ENCODE data around the gene SNX20. TPM values are rescaled to one million over a fixed set of nuclear protein-coding genes. Genes with fewer than 3 reads are reported as not detected.

The SNX20 gene
- total and polyA plus RNA-seq, 2 donors (not counting 3 experiments of a cell fraction or from before 2014, with no cell fraction given): not detected

GRCh38 chr16:50679676-50680555 is 1.2 kb downstream of the SNX20 start:
- no peaks in the 10 kb centered on the region for H3K4me1 ChIP-seq (ENCODE audit: control insufficient read depth, extremely low read depth, insufficient read depth, low read length)
- ChIA-PET POLR2A (no interaction called here), CTCF (interaction anchor here (1.1 to 3.0 kb wide), 2 partner anchors 8 to 15 kb away, joined by 3 to 20 read pairs; no protein-coding TSS in a partner anchor)
- no peak overlapping the region for H3K9ac ChIP-seq (replicated peaks; ENCODE audit: extremely low read depth, insufficient read depth, low read length)
- intact Hi-C loops (cut with micrococcal nuclease) (no loop called here), dilution Hi-C loops (cut with MboI; ENCODE audit: extremely low pct_ligation_motif_present, low sequenced_read_pairs) (no loop called here)
- H3K9me3 ChIP-seq (replicated peaks; ENCODE audit: control insufficient read depth, insufficient read depth, low read length): no peaks in the 10 kb centered on the region
- H3K4me3 ChIP-seq (replicated peaks in 1 of 3; ENCODE audit: insufficient read depth in 1 of 3, low read depth in 1 of 3, low read length in 3 of 3): no peak overlapping the region
- H3K4me2 ChIP-seq (ENCODE audit: insufficient read depth, low read length): no peak overlapping the region
- FAIRE-seq (no peak), DNase-seq (ENCODE audit: low read depth, low spot score) (no peak)
- no peak overlapping the region for H3K27ac ChIP-seq (ENCODE audit: insufficient read depth, low read depth, low read length)
- BruUV-seq (replicated peaks): no TSS peak
- H3K36me3 ChIP-seq (ENCODE audit: control insufficient read depth in 2 of 2, extremely low read depth in 1 of 2, insufficient read depth in 2 of 2, low read length in 2 of 2): no peaks in the 10 kb centered on the region
- no peaks in the 10 kb centered on the region for H3K27me3 ChIP-seq (ENCODE audit: control insufficient read depth in 2 of 2, insufficient read depth in 2 of 2, low read length in 2 of 2)
- no peak overlapping the region for H2AFZ ChIP-seq (ENCODE audit: low read depth, low read length)
- no peaks in the 10 kb centered on the region for H3K9me1 ChIP-seq (replicated peaks; ENCODE audit: control insufficient read depth, extremely low read depth, insufficient read depth, low read length)
- H3K79me2 ChIP-seq (ENCODE audit: control insufficient read depth, insufficient read depth, low read length): no peaks in the 10 kb centered on the region
- no peak for TF ChIP-seq GATA2 (IDR thresholded peaks at IDR 0.05; ENCODE audit: insufficient read depth, insufficient read length, low read depth, low read length)
- TF ChIP-seq EZH2 (IDR thresholded peaks at IDR 0.05; ENCODE audit: borderline replicate concordance, low read depth, low read length, severe bottlenecking): no peak
- TF ChIP-seq FOS (IDR thresholded peaks at IDR 0.05; ENCODE audit: borderline replicate concordance, insufficient read depth, low read length): no peak
- no peak for TF ChIP-seq JUN (IDR thresholded peaks at IDR 0.05; ENCODE audit: borderline replicate concordance, insufficient read depth, insufficient read length, low read depth)
- TF ChIP-seq, protein P1, sequence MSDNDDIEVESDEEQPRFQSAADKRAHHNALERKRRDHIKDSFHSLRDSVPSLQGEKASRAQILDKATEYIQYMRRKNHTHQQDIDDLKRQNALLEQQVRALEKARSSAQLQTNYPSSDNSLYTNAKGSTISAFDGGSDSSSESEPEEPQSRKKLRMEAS (IDR thresholded peaks at IDR 0.05; ENCODE audit: insufficient read depth, insufficient read length): no peak
- TF ChIP-seq, protein P2, sequence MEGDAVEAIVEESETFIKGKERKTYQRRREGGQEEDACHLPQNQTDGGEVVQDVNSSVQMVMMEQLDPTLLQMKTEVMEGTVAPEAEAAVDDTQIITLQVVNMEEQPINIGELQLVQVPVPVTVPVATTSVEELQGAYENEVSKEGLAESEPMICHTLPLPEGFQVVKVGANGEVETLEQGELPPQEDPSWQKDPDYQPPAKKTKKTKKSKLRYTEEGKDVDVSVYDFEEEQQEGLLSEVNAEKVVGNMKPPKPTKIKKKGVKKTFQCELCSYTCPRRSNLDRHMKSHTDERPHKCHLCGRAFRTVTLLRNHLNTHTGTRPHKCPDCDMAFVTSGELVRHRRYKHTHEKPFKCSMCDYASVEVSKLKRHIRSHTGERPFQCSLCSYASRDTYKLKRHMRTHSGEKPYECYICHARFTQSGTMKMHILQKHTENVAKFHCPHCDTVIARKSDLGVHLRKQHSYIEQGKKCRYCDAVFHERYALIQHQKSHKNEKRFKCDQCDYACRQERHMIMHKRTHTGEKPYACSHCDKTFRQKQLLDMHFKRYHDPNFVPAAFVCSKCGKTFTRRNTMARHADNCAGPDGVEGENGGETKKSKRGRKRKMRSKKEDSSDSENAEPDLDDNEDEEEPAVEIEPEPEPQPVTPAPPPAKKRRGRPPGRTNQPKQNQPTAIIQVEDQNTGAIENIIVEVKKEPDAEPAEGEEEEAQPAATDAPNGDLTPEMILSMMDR (IDR thresholded peaks at IDR 0.05; ENCODE audit: extremely low read depth in 1 of 2, insufficient read depth in 1 of 2, low read depth in 1 of 2, low read length in 2 of 2): no peak
- TF ChIP-seq POLR2AphosphoS5 (IDR thresholded peaks at IDR 0.05; ENCODE audit: insufficient read depth, low read depth, low read length): no peak
- TF ChIP-seq POLR2A (IDR thresholded peaks at IDR 0.05; ENCODE audit: low read depth, low read length): no peak
- no peak for TF ChIP-seq MYC (IDR thresholded peaks at IDR 0.05; ENCODE audit: low read depth, low read length)
- H4K20me1 ChIP-seq (replicated peaks; ENCODE audit: control insufficient read depth, extremely low read depth, insufficient read depth, low read length): no peaks in the 10 kb centered on the region
